WTC11 (cell line): ENCODE data around the gene JSRP1. TPM values are rescaled to one million over a fixed set of nuclear protein-coding genes. Genes with fewer than 3 reads are reported as not detected.
A peak's percentile ranks its signal among the peaks of the same experiment; 100 is the strongest.

ENCODE experiments used
- ATAC-seq: fragments of 200-7000 bp; cut with Tn5 transposase; 2 replicates; pipeline ENCODE4 v1.10.0; 2021; ENCODE audit warnings: mild to moderate bottlenecking, moderate library complexity
- CTCF ChIA-PET: fragments of 300-600 bp; sonication (Branson Sonifier 250); formaldehyde crosslinking; loops from one replicate; lab custom pipeline; 2021; ENCODE audit warnings: antibody characterized with exemption; lab: Charles Lee
- POLR2A ChIA-PET: fragments of 350-600 bp; sonication (Branson Sonifier 250); formaldehyde crosslinking; loops from one replicate; lab custom pipeline; 2021; ENCODE audit warnings: antibody characterized with exemption; lab: Charles Lee
- DNase-seq: peaks from one replicate; pipeline ENCODE4 v3.0.0; 2021; ENCODE audit warnings: low spot score
- H3K27ac Mint-ChIP-seq: 2 replicates; pipeline ENCODE4 v1.8.0; 2021; ENCODE audit warnings: mixed read lengths
- H3K27me3 Mint-ChIP-seq: 2 replicates; pipeline ENCODE4 v1.8.0; 2021; ENCODE audit warnings: low read depth, mild to moderate bottlenecking, moderate library complexity, mixed read lengths
- H3K36me3 Mint-ChIP-seq: 2 replicates; pipeline ENCODE4 v1.8.0; 2021; ENCODE audit warnings: mixed read lengths
- H3K4me1 Mint-ChIP-seq: 2 replicates; pipeline ENCODE4 v1.8.0; 2022; ENCODE audit warnings: mixed read lengths
- H3K4me3 Mint-ChIP-seq: 2 replicates; pipeline ENCODE4 v1.8.0; 2021; ENCODE audit warnings: mild to moderate bottlenecking, moderate library complexity, mixed read lengths
- H3K9me3 Mint-ChIP-seq: 2 replicates; pipeline ENCODE4 v1.8.0; 2021; ENCODE audit warnings: mixed read lengths
- CREB1 ChIP-seq: sonication (generic); formaldehyde crosslinking; IDR thresholded peaks from 2 replicates; pipeline ENCODE4 v1.8.0; 2023; ENCODE audit warnings: mild to moderate bottlenecking, missing genetic modification reagents
- ESRRA ChIP-seq: sonication (generic); formaldehyde crosslinking; IDR thresholded peaks from 2 replicates; pipeline ENCODE4 v1.8.1; 2022; ENCODE audit warnings: mild to moderate bottlenecking, missing genetic modification reagents, borderline replicate concordance
- ETV6 ChIP-seq: sonication (generic); formaldehyde crosslinking; IDR thresholded peaks from 2 replicates; pipeline ENCODE4 v1.8.1; 2022; ENCODE audit warnings: mild to moderate bottlenecking, missing genetic modification reagents
- FOXK1 ChIP-seq: sonication (generic); formaldehyde crosslinking; IDR thresholded peaks from 2 replicates; pipeline ENCODE4 v1.8.0; 2022; ENCODE audit warnings: mild to moderate bottlenecking, moderate library complexity, missing genetic modification reagents
- GTF2I ChIP-seq: fragments of 250-450 bp; sonication (Bioruptor Pico); conservative IDR thresholded peaks from 2 replicates; pipeline ENCODE4 v1.4.0; 2021; ENCODE audit warnings: mild to moderate bottlenecking
- HMGA2 ChIP-seq: fragments of 250-450 bp; sonication (Bioruptor Pico); IDR thresholded peaks from 2 replicates; pipeline ENCODE4 v1.4.0; 2021; ENCODE audit warnings: mild to moderate bottlenecking, moderate library complexity
- JUN ChIP-seq: sonication (generic); formaldehyde crosslinking; IDR thresholded peaks from 2 replicates; pipeline ENCODE4 v1.8.0; 2023; ENCODE audit warnings: mild to moderate bottlenecking, missing genetic modification reagents
- OVOL2 ChIP-seq: fragments of 250-450 bp; sonication (Bioruptor Pico); IDR thresholded peaks from 2 replicates; pipeline ENCODE4 v1.9.0; 2021; ENCODE audit warnings: mild to moderate bottlenecking, borderline replicate concordance
- SP1 ChIP-seq: sonication (generic); formaldehyde crosslinking; conservative IDR thresholded peaks from 2 replicates; pipeline ENCODE4 v1.8.1; 2022; ENCODE audit warnings: missing genetic modification reagents
- ZBTB43 ChIP-seq: sonication (generic); formaldehyde crosslinking; IDR thresholded peaks from 2 replicates; pipeline ENCODE4 v1.8.1; 2023; ENCODE audit warnings: mild to moderate bottlenecking, missing genetic modification reagents
- ZNF219 ChIP-seq: sonication (generic); formaldehyde crosslinking; IDR thresholded peaks from 2 replicates; pipeline ENCODE4 v1.8.0; 2023; ENCODE audit warnings: missing genetic modification reagents, mild to moderate bottlenecking, borderline replicate concordance
- ZNF232 ChIP-seq: sonication (generic); formaldehyde crosslinking; IDR thresholded peaks from 2 replicates; pipeline ENCODE4 v1.8.0; 2022; ENCODE audit warnings: mild to moderate bottlenecking, missing genetic modification reagents
- ZNF263 ChIP-seq: sonication (generic); formaldehyde crosslinking; IDR thresholded peaks from 2 replicates; pipeline ENCODE4 v1.8.1; 2022; ENCODE audit warnings: low read depth, mild to moderate bottlenecking, moderate library complexity, missing genetic modification reagents
- ZNF396 ChIP-seq: fragments of 250-450 bp; sonication (Bioruptor Pico); IDR thresholded peaks from 2 replicates; pipeline ENCODE4 v1.8.0; 2021; ENCODE audit warnings: mild to moderate bottlenecking, moderate library complexity, borderline replicate concordance
- ZNF416 ChIP-seq: fragments of 250-450 bp; sonication (Bioruptor Pico); IDR thresholded peaks from 2 replicates; pipeline ENCODE4 v1.9.0; 2021; ENCODE audit warnings: mild to moderate bottlenecking, inconsistent platforms
- total RNA-seq: library from RNA; stranded (reverse); gene quantifications from 3 replicates; pipeline ENCODE4 v1.2.3, GENCODE V29; 2021
- TF ChIP-seq, protein P1 (sequence below): fragments of 250-450 bp; sonication (Bioruptor Pico); IDR thresholded peaks from 2 replicates; pipeline ENCODE4 v1.9.0; 2021; ENCODE audit warnings: mild to moderate bottlenecking, borderline replicate concordance
- TF ChIP-seq, protein P2 (sequence below): fragments of 250-450 bp; sonication (Bioruptor Pico); IDR thresholded peaks from 2 replicates; pipeline ENCODE4 v1.9.0; 2021; ENCODE audit warnings: moderate library complexity, mild to moderate bottlenecking, inconsistent platforms, borderline replicate concordance
- TF ChIP-seq, protein P3 (sequence below): fragments of 250-450 bp; sonication (Bioruptor Pico); IDR thresholded peaks from 2 replicates; pipeline ENCODE4 v2.1.2; 2022; ENCODE audit warnings: mild to moderate bottlenecking, moderate library complexity
- TF ChIP-seq, protein P4 (sequence below): sonication (generic); formaldehyde crosslinking; IDR thresholded peaks from 2 replicates; pipeline ENCODE4 v1.8.1; 2023; ENCODE audit warnings: mild to moderate bottlenecking, missing genetic modification reagents, borderline replicate concordance

JSRP1 gene
- total RNA-seq, 1 experiment from 2014 or later = 0.33 TPM

GRCh38 chr19:2303211-2303798, 47.1 kb upstream of the JSRP1 start:
- POLR2A ChIA-PET = interaction anchor here (0.6 to 0.9 kb wide), 2 partner anchors 25 to 68 kb away, joined by 4 read pairs; no protein-coding TSS in a partner anchor
- Mint-ChIP-seq H3K27me3 (peaks cover 11% of the 10 kb centered on the region), H3K36me3 (no peaks in the 10 kb centered on the region), H3K27ac (no peak overlapping the region), H3K4me1 (peaks cover 5% of the 10 kb centered on the region)
- no peak for DNase-seq
- ATAC-seq = no peak
- CTCF ChIA-PET = interaction anchor here (0.7 to 2.1 kb wide), 8 partner anchors 12 to 151 kb away, joined by 3 to 14 read pairs (median 7); no protein-coding TSS in a partner anchor
- TF ChIP-seq GTF2I (CRISPR knock-in tag) = peak; percentile 86
- TF ChIP-seq ZNF232 = no peak
- TF ChIP-seq, all 79 proteins: peak for 1
- no peak overlapping the region for H3K4me3 Mint-ChIP-seq
- no peaks in the 10 kb centered on the region for H3K9me3 Mint-ChIP-seq

DNA sequence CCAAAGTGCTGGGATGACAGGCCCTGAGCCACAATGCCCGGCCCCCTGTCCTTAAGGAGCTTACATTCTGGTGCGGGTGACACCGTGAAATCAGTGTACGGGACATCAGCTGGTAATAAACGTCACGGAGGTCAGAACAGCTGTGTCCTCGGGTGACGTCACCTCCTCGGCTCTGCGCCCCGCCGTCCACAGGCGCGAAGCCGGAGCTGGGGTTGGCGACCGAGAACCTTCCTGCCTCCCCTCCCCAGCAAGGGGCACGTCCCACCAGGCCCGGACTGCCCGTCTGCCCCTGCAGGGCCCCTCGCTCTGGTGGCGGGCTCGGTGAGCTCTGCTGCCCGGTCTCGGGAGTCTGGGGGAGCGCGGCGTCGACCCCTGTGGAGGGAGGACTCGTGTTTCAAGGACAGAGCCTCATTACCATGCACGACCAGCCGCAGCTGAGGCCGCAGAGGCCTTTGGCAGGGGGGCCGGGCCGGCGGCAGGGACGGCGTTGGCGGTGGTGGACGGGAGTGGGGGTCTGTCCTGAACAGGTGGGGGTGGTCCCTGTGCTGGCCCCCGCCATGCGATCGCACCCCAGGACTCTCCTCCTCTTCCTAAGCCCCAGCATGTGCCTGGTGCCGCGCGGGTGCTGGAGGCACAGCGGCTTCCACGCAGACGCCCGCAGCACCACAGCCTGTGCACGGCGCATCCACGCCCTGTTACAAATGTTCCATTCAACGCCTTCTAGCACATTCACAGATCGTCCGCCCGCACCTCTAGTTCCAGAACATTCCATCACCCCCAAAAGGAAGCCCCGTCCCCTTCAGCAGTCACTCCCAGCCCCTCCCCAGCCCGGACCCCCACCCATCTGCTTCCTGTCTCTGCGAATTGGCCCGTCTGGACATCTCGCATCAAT, 46.3 kb upstream of the JSRP1 start:
- H3K4me3 Mint-ChIP-seq = peak overlapping the region; percentile 25; the same call in 1 of the 2 replicates
- TF ChIP-seq JUN (CRISPR knock-in tag) (no peak), ZNF219 (CRISPR knock-in tag) (no peak), OVOL2 (no peak), SP1 (CRISPR knock-in tag) (peak; percentile 52; the same call in 1 of the 2 replicates), ZNF416 (CRISPR knock-in tag) (no peak), CREB1 (CRISPR knock-in tag) (0 out of 2 replicates have a peak, but pooled peaks have one; percentile 14), ZBTB43 (no peak; the same call in 1 of the 2 replicates), FOXK1 (CRISPR knock-in tag) (peak; percentile 67; the same call in 1 of the 2 replicates), ESRRA (no peak), ETV6 (CRISPR knock-in tag) (no peak), HMGA2 (CRISPR knock-in tag) (no peak), ZNF396 (no peak), ZNF263 (no peak)
- TF ChIP-seq, protein P1, sequence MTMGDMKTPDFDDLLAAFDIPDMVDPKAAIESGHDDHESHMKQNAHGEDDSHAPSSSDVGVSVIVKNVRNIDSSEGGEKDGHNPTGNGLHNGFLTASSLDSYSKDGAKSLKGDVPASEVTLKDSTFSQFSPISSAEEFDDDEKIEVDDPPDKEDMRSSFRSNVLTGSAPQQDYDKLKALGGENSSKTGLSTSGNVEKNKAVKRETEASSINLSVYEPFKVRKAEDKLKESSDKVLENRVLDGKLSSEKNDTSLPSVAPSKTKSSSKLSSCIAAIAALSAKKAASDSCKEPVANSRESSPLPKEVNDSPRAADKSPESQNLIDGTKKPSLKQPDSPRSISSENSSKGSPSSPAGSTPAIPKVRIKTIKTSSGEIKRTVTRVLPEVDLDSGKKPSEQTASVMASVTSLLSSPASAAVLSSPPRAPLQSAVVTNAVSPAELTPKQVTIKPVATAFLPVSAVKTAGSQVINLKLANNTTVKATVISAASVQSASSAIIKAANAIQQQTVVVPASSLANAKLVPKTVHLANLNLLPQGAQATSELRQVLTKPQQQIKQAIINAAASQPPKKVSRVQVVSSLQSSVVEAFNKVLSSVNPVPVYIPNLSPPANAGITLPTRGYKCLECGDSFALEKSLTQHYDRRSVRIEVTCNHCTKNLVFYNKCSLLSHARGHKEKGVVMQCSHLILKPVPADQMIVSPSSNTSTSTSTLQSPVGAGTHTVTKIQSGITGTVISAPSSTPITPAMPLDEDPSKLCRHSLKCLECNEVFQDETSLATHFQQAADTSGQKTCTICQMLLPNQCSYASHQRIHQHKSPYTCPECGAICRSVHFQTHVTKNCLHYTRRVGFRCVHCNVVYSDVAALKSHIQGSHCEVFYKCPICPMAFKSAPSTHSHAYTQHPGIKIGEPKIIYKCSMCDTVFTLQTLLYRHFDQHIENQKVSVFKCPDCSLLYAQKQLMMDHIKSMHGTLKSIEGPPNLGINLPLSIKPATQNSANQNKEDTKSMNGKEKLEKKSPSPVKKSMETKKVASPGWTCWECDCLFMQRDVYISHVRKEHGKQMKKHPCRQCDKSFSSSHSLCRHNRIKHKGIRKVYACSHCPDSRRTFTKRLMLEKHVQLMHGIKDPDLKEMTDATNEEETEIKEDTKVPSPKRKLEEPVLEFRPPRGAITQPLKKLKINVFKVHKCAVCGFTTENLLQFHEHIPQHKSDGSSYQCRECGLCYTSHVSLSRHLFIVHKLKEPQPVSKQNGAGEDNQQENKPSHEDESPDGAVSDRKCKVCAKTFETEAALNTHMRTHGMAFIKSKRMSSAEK = no peak
- TF ChIP-seq, protein P2, sequence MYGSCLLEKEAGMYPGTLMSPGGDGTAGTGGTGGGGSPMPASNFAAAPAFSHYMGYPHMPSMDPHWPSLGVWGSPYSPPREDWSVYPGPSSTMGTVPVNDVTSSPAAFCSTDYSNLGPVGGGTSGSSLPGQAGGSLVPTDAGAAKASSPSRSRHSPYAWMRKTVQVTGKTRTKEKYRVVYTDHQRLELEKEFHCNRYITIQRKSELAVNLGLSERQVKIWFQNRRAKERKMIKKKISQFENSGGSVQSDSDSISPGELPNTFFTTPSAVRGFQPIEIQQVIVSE = no peak
- TF ChIP-seq, protein P3, sequence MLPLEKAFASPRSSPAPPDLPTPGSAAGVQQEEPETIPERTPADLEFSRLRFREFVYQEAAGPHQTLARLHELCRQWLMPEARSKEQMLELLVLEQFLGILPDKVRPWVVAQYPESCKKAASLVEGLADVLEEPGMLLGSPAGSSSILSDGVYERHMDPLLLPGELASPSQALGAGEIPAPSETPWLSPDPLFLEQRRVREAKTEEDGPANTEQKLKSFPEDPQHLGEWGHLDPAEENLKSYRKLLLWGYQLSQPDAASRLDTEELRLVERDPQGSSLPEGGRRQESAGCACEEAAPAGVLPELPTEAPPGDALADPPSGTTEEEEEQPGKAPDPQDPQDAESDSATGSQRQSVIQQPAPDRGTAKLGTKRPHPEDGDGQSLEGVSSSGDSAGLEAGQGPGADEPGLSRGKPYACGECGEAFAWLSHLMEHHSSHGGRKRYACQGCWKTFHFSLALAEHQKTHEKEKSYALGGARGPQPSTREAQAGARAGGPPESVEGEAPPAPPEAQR = no peak
- TF ChIP-seq, protein P4, sequence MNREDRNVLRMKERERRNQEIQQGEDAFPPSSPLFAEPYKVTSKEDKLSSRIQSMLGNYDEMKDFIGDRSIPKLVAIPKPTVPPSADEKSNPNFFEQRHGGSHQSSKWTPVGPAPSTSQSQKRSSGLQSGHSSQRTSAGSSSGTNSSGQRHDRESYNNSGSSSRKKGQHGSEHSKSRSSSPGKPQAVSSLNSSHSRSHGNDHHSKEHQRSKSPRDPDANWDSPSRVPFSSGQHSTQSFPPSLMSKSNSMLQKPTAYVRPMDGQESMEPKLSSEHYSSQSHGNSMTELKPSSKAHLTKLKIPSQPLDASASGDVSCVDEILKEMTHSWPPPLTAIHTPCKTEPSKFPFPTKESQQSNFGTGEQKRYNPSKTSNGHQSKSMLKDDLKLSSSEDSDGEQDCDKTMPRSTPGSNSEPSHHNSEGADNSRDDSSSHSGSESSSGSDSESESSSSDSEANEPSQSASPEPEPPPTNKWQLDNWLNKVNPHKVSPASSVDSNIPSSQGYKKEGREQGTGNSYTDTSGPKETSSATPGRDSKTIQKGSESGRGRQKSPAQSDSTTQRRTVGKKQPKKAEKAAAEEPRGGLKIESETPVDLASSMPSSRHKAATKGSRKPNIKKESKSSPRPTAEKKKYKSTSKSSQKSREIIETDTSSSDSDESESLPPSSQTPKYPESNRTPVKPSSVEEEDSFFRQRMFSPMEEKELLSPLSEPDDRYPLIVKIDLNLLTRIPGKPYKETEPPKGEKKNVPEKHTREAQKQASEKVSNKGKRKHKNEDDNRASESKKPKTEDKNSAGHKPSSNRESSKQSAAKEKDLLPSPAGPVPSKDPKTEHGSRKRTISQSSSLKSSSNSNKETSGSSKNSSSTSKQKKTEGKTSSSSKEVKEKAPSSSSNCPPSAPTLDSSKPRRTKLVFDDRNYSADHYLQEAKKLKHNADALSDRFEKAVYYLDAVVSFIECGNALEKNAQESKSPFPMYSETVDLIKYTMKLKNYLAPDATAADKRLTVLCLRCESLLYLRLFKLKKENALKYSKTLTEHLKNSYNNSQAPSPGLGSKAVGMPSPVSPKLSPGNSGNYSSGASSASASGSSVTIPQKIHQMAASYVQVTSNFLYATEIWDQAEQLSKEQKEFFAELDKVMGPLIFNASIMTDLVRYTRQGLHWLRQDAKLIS (CRISPR knock-in tag) = no peak

More for the DNA sequence above, 46.3 kb upstream of the JSRP1 start:
- ChIA-PET POLR2A (interaction anchor here (0.6 to 0.9 kb wide), 4 partner anchors 24 to 1725 kb away, joined by 4 to 8 read pairs (median 4); no protein-coding TSS in a partner anchor), CTCF (interaction anchor here (0.7 to 2.1 kb wide), 10 partner anchors 11 to 151 kb away, joined by 3 to 14 read pairs (median 5); partner anchors contain the start of gene PLEKHJ1)
- no peak overlapping the region for H3K27ac Mint-ChIP-seq
- ATAC-seq (peak; percentile 75), DNase-seq (peak; percentile 72)
- H3K4me1 Mint-ChIP-seq = peaks cover 5% of the 10 kb centered on the region
- H3K9me3 Mint-ChIP-seq = no peaks in the 10 kb centered on the region
- H3K27me3 Mint-ChIP-seq = peaks cover 10% of the 10 kb centered on the region
- H3K36me3 Mint-ChIP-seq = no peaks in the 10 kb centered on the region
